ENCODE measurements around the gene PRTFDC1.
A peak's percentile ranks its signal among the peaks of the same experiment; 100 is the strongest.
"Not testable (repeated sequence)": the region's sequence is repeated elsewhere in the genome, so short reads cannot be mapped to it uniquely, and the experiment has no call there.

Gene PRTFDC1

GRCh38 chr10:24930427-24930826, 22.0 kb downstream of the PRTFDC1 start:
- no peak for DNase-seq (ENCODE audit: low read depth)

GRCh38 chr10:24929904-24930303, 22.5 kb downstream of the PRTFDC1 start:
- DNase-seq (ENCODE audit: low read depth): no peak

- no peak for DNase-seq (ENCODE audit: low read depth)
Observed at GRCh38 chr10:24929056-24929544, 23.3 kb downstream of the PRTFDC1 start.

GRCh38 chr10:24928163-24928562, 24.2 kb downstream of the PRTFDC1 start:
- no peak for DNase-seq (ENCODE audit: low read depth)

- DNase-seq (ENCODE audit: low read depth): no peak
Observed at GRCh38 chr10:24926557-24926956, 25.8 kb downstream of the PRTFDC1 start.

- DNase-seq (ENCODE audit: low read depth): no peak
Observed at GRCh38 chr10:24925799-24926198, 26.6 kb downstream of the PRTFDC1 start.

GRCh38 chr10:24924483-24924882, 27.9 kb downstream of the PRTFDC1 start:
- DNase-seq (ENCODE audit: low read depth): not testable (repeated sequence)

- not testable (repeated sequence) for DNase-seq (ENCODE audit: low read depth)
Observed at GRCh38 chr10:24922222-24922868, 30.1 kb downstream of the PRTFDC1 start.

- DNase-seq (ENCODE audit: low read depth): peak; percentile 52
Observed at GRCh38 chr10:24920907-24921881, 31.2 kb downstream of the PRTFDC1 start.

- not testable (repeated sequence) for DNase-seq (ENCODE audit: low read depth)
Observed at GRCh38 chr10:24920192-24920591, 32.2 kb downstream of the PRTFDC1 start.

- not testable (repeated sequence) for DNase-seq (ENCODE audit: low read depth)
Observed at GRCh38 chr10:24919629-24920028, 32.8 kb downstream of the PRTFDC1 start.

- DNase-seq (ENCODE audit: low read depth): no peak
Observed at GRCh38 chr10:24917979-24918378, 34.4 kb downstream of the PRTFDC1 start.

GRCh38 chr10:24917493-24917892, 34.9 kb downstream of the PRTFDC1 start:
- DNase-seq (ENCODE audit: low read depth): no peak

- DNase-seq (ENCODE audit: low read depth): no peak
Observed at GRCh38 chr10:24916365-24916764, 36.0 kb downstream of the PRTFDC1 start.

GRCh38 chr10:24915304-24915703, 37.1 kb downstream of the PRTFDC1 start:
- DNase-seq (ENCODE audit: low read depth): no peak

GRCh38 chr10:24914148-24914547, 38.3 kb downstream of the PRTFDC1 start:
- DNase-seq (ENCODE audit: low read depth): no peak

GRCh38 chr10:24912215-24912614, 40.2 kb downstream of the PRTFDC1 start:
- no peak for DNase-seq (ENCODE audit: low read depth)

- DNase-seq (ENCODE audit: low read depth): no peak
Observed at GRCh38 chr10:24911029-24911428, 41.4 kb downstream of the PRTFDC1 start.

GRCh38 chr10:24910574-24910973, 41.8 kb downstream of the PRTFDC1 start:
- DNase-seq (ENCODE audit: low read depth): no peak

GRCh38 chr10:24908793-24909423, 43.5 kb downstream of the PRTFDC1 start:
- no peak for DNase-seq (ENCODE audit: low read depth)

GRCh38 chr10:24907956-24908355, 44.5 kb downstream of the PRTFDC1 start:
- DNase-seq (ENCODE audit: low read depth): no peak

- DNase-seq (ENCODE audit: low read depth): no peak
Observed at GRCh38 chr10:24906372-24906771, 46.0 kb downstream of the PRTFDC1 start.

GRCh38 chr10:24904824-24905223, 47.6 kb downstream of the PRTFDC1 start:
- no peak for DNase-seq (ENCODE audit: low read depth)
